CD4-positive, alpha-beta T cell treated with Interferon gamma for 1 hour (primary cell): ENCODE measurements around the gene PALLD.
"Not testable (repeated sequence)": the region's sequence is repeated elsewhere in the genome, so short reads cannot be mapped to it uniquely, and the experiment has no call there.

ENCODE experiments used
- DNase-seq: peaks from one replicate; pipeline ENCODE4 v3.0.0-alpha.2; 2020

PALLD gene

GRCh38 chr4:168712316-168712890, 215.6 kb downstream of the PALLD start:
- DNase-seq, result no peak

GRCh38 chr4:168713253-168713652, 216.4 kb downstream of the PALLD start:
- DNase-seq, result no peak

GRCh38 chr4:168715896-168716295, 219.0 kb downstream of the PALLD start:
- DNase-seq, result no peak

- DNase-seq, result no peak
Measured at GRCh38 chr4:168716406-168717129, 219.7 kb downstream of the PALLD start.

GRCh38 chr4:168717847-168718246, 221.0 kb downstream of the PALLD start:
- DNase-seq, result no peak

GRCh38 chr4:168719725-168720124, 222.9 kb downstream of the PALLD start:
- DNase-seq, result no peak

GRCh38 chr4:168720396-168720900, 223.6 kb downstream of the PALLD start:
- DNase-seq, result no peak

GRCh38 chr4:168722391-168722790, 225.5 kb downstream of the PALLD start:
- DNase-seq, result no peak

GRCh38 chr4:168723020-168723419, 226.2 kb downstream of the PALLD start:
- no peak for DNase-seq

- DNase-seq, result no peak
Measured at GRCh38 chr4:168723569-168723968, 226.7 kb downstream of the PALLD start.

GRCh38 chr4:168724243-168724642, 227.4 kb downstream of the PALLD start:
- DNase-seq, result no peak

GRCh38 chr4:168724686-168725411, 228.0 kb downstream of the PALLD start:
- no peak for DNase-seq

GRCh38 chr4:168725930-168726329, 229.1 kb downstream of the PALLD start:
- DNase-seq, result no peak

GRCh38 chr4:168727181-168727580, 230.3 kb downstream of the PALLD start:
- not testable (repeated sequence) for DNase-seq

- no peak for DNase-seq
Measured at GRCh38 chr4:168731006-168731636, 234.3 kb downstream of the PALLD start.

- no peak for DNase-seq
Measured at GRCh38 chr4:168731706-168732414, 235.0 kb downstream of the PALLD start.

GRCh38 chr4:168732714-168733113, 235.9 kb downstream of the PALLD start:
- DNase-seq, result no peak

GRCh38 chr4:168734703-168735678, 238.1 kb downstream of the PALLD start:
- no peak for DNase-seq

GRCh38 chr4:168735735-168736134, 238.9 kb downstream of the PALLD start:
- DNase-seq, result no peak

GRCh38 chr4:168736860-168737805, 240.3 kb downstream of the PALLD start:
- no peak for DNase-seq
